Trophoblast cell (in vitro differentiated cells and primary cell): ENCODE measurements around the gene CACNA2D3.

Experiments
- DNase-seq, 2 donors: peaks; one replicate each; pipeline ENCODE4 v3.0.0-alpha.2; 2016
- H2AFZ ChIP-seq: 2 replicates; pipeline ENCODE4 v1.6.1; 2013; ENCODE audit warnings: low read length, moderate library complexity, mild to moderate bottlenecking; ENCODE audit not compliant: insufficient read depth, poor library complexity
- H2AK5ac ChIP-seq: 2 replicates; pipeline ENCODE4 v1.6.1; 2013; ENCODE audit warnings: mild to moderate bottlenecking, low read length
- H2BK120ac ChIP-seq: 2 replicates; pipeline ENCODE4 v1.6.1; 2013; ENCODE audit warnings: low read length, mild to moderate bottlenecking, moderate library complexity; ENCODE audit not compliant: insufficient read depth, poor library complexity
- H2BK12ac ChIP-seq: 2 replicates; pipeline ENCODE4 v1.6.1; 2013; ENCODE audit warnings: mild to moderate bottlenecking, low read length, moderate library complexity
- H2BK5ac ChIP-seq: 2 replicates; pipeline ENCODE4 v1.6.1; 2013; ENCODE audit warnings: low read length, low read depth, moderate library complexity, mild to moderate bottlenecking; ENCODE audit not compliant: poor library complexity
- H3K14ac ChIP-seq: 2 replicates; pipeline ENCODE4 v1.6.1; 2013; ENCODE audit warnings: mild to moderate bottlenecking, low read length
- H3K18ac ChIP-seq: 2 replicates; pipeline ENCODE4 v1.6.1; 2013; ENCODE audit warnings: mild to moderate bottlenecking, low read length
- H3K23ac ChIP-seq: 2 replicates; pipeline ENCODE4 v1.6.1; 2013; ENCODE audit warnings: low read length
- H3K27ac ChIP-seq: 2 replicates; pipeline ENCODE4 v1.5.1; 2013; ENCODE audit warnings: low read depth, mild to moderate bottlenecking, inconsistent platforms, low read length, moderate library complexity
- H3K27me3 ChIP-seq: 2 replicates; pipeline ENCODE4 v1.6.1; 2013; ENCODE audit warnings: inconsistent platforms, mild to moderate bottlenecking, low read length, moderate library complexity; ENCODE audit not compliant: insufficient read depth
- H3K36me3 ChIP-seq, 2 experiments: 1 replicate in 1 of 2; 2 replicates in 1 of 2; pipeline ENCODE4 v1.6.1; 2013; ENCODE audit warnings: low read length in 2 of 2, mild to moderate bottlenecking in 2 of 2, moderate library complexity in 1 of 2; ENCODE audit not compliant: insufficient read depth in 2 of 2, control insufficient read depth in 1 of 2
- H3K4ac ChIP-seq: 2 replicates; pipeline ENCODE4 v1.6.1; 2013; ENCODE audit warnings: low read depth, mild to moderate bottlenecking, low read length, moderate library complexity
- H3K4me1 ChIP-seq, 2 experiments: 1 replicate in 1 of 2; 2 replicates in 1 of 2; pipeline ENCODE4 v1.6.1; 2013; ENCODE audit warnings: low read length in 2 of 2, mild to moderate bottlenecking in 2 of 2, moderate library complexity in 1 of 2; ENCODE audit not compliant: insufficient read depth in 2 of 2, control insufficient read depth in 1 of 2
- H3K4me2 ChIP-seq: 2 replicates; pipeline ENCODE4 v1.6.1; 2013; ENCODE audit warnings: inconsistent platforms, mild to moderate bottlenecking, low read length, moderate library complexity
- H3K4me3 ChIP-seq: 2 replicates; pipeline ENCODE4 v1.5.1; 2013; ENCODE audit warnings: mild to moderate bottlenecking, low read depth, low read length, inconsistent platforms
- H3K79me1 ChIP-seq: one replicate; pipeline ENCODE4 v1.6.1; 2013; ENCODE audit warnings: low read length
- H3K79me2 ChIP-seq: 2 replicates; pipeline ENCODE4 v1.6.1; 2013; ENCODE audit warnings: low read length, mild to moderate bottlenecking; ENCODE audit not compliant: control insufficient read depth, insufficient read depth, poor library complexity
- H3K9ac ChIP-seq: 2 replicates; pipeline ENCODE4 v1.6.1; 2013; ENCODE audit warnings: mild to moderate bottlenecking, low read length
- H3K9me3 ChIP-seq: 2 replicates; pipeline ENCODE4 v1.6.1; 2013; ENCODE audit warnings: low read depth, mild to moderate bottlenecking, control low read depth, inconsistent platforms, low read length; ENCODE audit not compliant: insufficient read depth
- H4K12ac ChIP-seq: 2 replicates; pipeline ENCODE4 v1.6.1; 2013; ENCODE audit warnings: low read depth, mild to moderate bottlenecking, low read length, moderate library complexity
- H4K8ac ChIP-seq: 2 replicates; pipeline ENCODE4 v1.6.1; 2013; ENCODE audit warnings: low read depth, mild to moderate bottlenecking, low read length, moderate library complexity
- H4K91ac ChIP-seq: one replicate; pipeline ENCODE4 v1.6.1; 2013; ENCODE audit warnings: low read depth, mild to moderate bottlenecking, low read length, moderate library complexity
- WGBS: extraction: QIAGEN DNeasy Blood & Tissue Kit; methylation state at CpG from one replicate; pipeline ENCODE4 v1.1.7; 2013; ENCODE audit warnings: missing lambda C conversion rate; ENCODE audit not compliant: insufficient read length, insufficient coverage; ENCODE audit errors: extremely low coverage; 5-methylcytosine and 5-hydroxymethylcytosine counted together

Gene CACNA2D3

DNA sequence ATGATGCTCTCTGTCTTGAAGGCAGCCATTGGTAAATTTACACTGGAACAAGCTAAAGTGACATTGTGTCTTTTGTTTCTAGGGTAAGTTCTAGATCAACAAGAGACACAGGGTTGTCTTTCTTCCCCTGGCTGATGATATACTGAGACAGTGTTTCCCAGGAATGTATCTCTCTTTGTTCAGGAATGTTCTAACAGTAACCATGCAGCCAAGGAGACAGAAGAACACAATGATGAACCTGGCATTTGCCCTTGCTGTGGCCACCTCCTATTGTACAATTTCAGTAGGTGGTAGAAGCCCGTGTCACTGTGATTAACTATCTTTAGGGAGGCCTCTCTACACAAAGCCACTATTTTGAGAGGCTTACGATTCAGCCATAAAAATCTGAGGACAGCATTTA lies 674.8 kb downstream of the CACNA2D3 start:
- Histone ChIP-seq H3K14ac (no peak overlapping the region), H2AFZ (no peak overlapping the region), H3K4me1 (no peaks in the 10 kb centered on the region), H3K79me2 (no peaks in the 10 kb centered on the region), H3K9me3 (no peaks in the 10 kb centered on the region), H3K27me3 (no peaks in the 10 kb centered on the region), H4K8ac (no peak overlapping the region), H3K4me2 (no peak overlapping the region), H3K9ac (no peak overlapping the region), H3K27ac (no peak overlapping the region), H3K4me3 (no peak overlapping the region), H3K79me1 (no peaks in the 10 kb centered on the region), H3K18ac (no peak overlapping the region), H3K23ac (no peak overlapping the region), H2AK5ac (no peak overlapping the region), H3K36me3 (no peaks in the 10 kb centered on the region), H2BK5ac (no peak overlapping the region), H4K91ac (no peak overlapping the region), H3K4ac (no peak overlapping the region), H2BK120ac (no peak overlapping the region), H2BK12ac (no peak overlapping the region), H4K12ac (no peak overlapping the region)
- DNase-seq: no peak
- WGBS: no CpG with 5 or more reads among the region's 2 CpGs

GRCh38 chr3:54800478-54800877 lies 678.1 kb downstream of the CACNA2D3 start:
- Histone ChIP-seq H3K4me1 (no peaks in the 10 kb centered on the region), H3K23ac (no peak overlapping the region), H2AFZ (no peak overlapping the region), H3K79me2 (no peaks in the 10 kb centered on the region), H2BK5ac (no peak overlapping the region), H3K27ac (no peak overlapping the region), H3K4ac (no peak overlapping the region), H3K14ac (no peak overlapping the region), H4K12ac (no peak overlapping the region), H4K8ac (no peak overlapping the region), H3K27me3 (no peaks in the 10 kb centered on the region), H2AK5ac (no peak overlapping the region), H3K18ac (no peak overlapping the region), H3K4me2 (no peak overlapping the region), H4K91ac (no peak overlapping the region), H2BK120ac (no peak overlapping the region), H3K36me3 (no peaks in the 10 kb centered on the region), H2BK12ac (no peak overlapping the region), H3K9me3 (no peaks in the 10 kb centered on the region), H3K4me3 (no peak overlapping the region), H3K9ac (no peak overlapping the region), H3K79me1 (no peaks in the 10 kb centered on the region)
- DNase-seq: no peak
- WGBS: no CpG with 5 or more reads among the region's 1 CpG

DNA sequence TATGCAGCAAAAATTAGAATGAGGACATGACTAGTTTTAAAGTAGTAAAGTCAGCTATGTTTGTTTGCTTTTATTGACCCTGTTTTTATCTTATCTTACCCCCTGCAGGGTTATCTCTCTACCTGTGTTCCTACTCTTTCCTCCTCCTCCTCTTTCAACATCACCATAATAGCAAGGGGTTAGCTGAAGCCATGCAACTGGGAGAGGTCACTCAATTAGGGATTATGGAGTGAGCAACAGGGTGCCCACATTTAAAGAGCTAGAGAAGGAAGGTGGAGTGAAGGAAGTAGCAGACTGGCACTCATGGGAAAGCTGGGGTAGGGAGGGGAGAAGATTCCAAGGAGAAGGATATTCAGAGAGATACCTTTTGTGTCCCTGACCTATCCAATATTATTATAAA lies 679.6 kb downstream of the CACNA2D3 start:
- Histone ChIP-seq H3K9ac (no peak overlapping the region), H3K18ac (no peak overlapping the region), H2AFZ (no peak overlapping the region), H3K36me3 (no peaks in the 10 kb centered on the region), H2AK5ac (no peak overlapping the region), H4K12ac (no peak overlapping the region), H3K9me3 (no peaks in the 10 kb centered on the region), H4K91ac (no peak overlapping the region), H3K4me3 (no peak overlapping the region), H3K23ac (no peak overlapping the region), H3K79me1 (no peaks in the 10 kb centered on the region), H2BK12ac (no peak overlapping the region), H4K8ac (no peak overlapping the region), H3K4ac (no peak overlapping the region), H2BK120ac (no peak overlapping the region), H2BK5ac (no peak overlapping the region), H3K4me1 (no peaks in the 10 kb centered on the region), H3K27me3 (no peaks in the 10 kb centered on the region), H3K14ac (no peak overlapping the region), H3K79me2 (no peaks in the 10 kb centered on the region), H3K4me2 (no peak overlapping the region), H3K27ac (no peak overlapping the region)
- no peak for DNase-seq

DNA sequence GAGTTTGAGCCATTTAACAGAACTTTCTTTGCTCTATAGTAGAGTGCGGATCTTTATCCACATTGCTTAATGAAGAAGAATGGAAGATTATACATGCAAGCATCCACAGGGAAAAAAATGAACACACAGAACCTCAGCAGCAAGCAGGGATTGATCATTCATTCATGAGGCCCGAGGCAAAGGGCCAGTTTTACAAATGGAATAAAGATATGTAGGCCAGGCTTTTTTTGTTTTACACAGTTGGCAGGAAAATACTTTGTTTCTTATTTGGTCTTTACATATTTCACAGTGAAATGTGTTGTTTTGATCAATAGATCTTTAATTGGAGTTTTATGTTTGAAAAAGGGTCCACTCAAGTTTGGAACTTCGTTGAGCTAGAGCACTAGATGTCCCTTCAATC lies 688.0 kb downstream of the CACNA2D3 start:
- H4K12ac ChIP-seq: no peak overlapping the region
- H3K18ac ChIP-seq: no peak overlapping the region
- no peaks in the 10 kb centered on the region for H3K36me3 ChIP-seq
- no peaks in the 10 kb centered on the region for H3K27me3 ChIP-seq
- H3K4ac ChIP-seq: no peak overlapping the region
- no peak overlapping the region for H3K23ac ChIP-seq
- H3K79me2 ChIP-seq: no peaks in the 10 kb centered on the region
- H3K27ac ChIP-seq: no peak overlapping the region
- no peak for DNase-seq
- no peak overlapping the region for H2AK5ac ChIP-seq
- peaks cover 3 to 5% of the 10 kb centered on the region in 2 experiments for H3K4me1 ChIP-seq
- no peak overlapping the region for H3K14ac ChIP-seq
- H4K91ac ChIP-seq: no peak overlapping the region
- no peaks in the 10 kb centered on the region for H3K9me3 ChIP-seq
- no peak overlapping the region for H3K4me3 ChIP-seq
- no peak overlapping the region for H3K4me2 ChIP-seq
- no peak overlapping the region for H2BK12ac ChIP-seq
- no peak overlapping the region for H3K9ac ChIP-seq
- no peak overlapping the region for H2BK5ac ChIP-seq
- no peak overlapping the region for H2AFZ ChIP-seq
- H4K8ac ChIP-seq: no peak overlapping the region
- no CpG with 5 or more reads among the region's 3 CpGs for WGBS
- no peaks in the 10 kb centered on the region for H3K79me1 ChIP-seq
- H2BK120ac ChIP-seq: no peak overlapping the region
